ENCODE data around the gene CPZ. TPM values are rescaled to one million over a fixed set of nuclear protein-coding genes. Genes with fewer than 3 reads are reported as not detected.

CPZ gene
- total RNA-seq, 4 donors from 2014 or later, result 0.76 to 12.2 (median 1.9) TPM

GRCh38 chr4:8609824-8610350, 17.3 kb downstream of the CPZ start:
- intact Hi-C loops (cut with DNase I), result loop anchor here (10.0 kb wide), 1 partner anchor 305 kb away; no protein-coding TSS in a partner anchor
- peaks cover 0 to 13% (median 5%) of the 10 kb centered on the region in 3 donors for H3K4me1 ChIP-seq
- H3K36me3 ChIP-seq, result no peaks in the 10 kb centered on the region
- H3K4me3 ChIP-seq, result no peak overlapping the region
- no peak for DNase-seq
- TF ChIP-seq CTCF (IDR thresholded peaks at IDR 0.05) (no peak), POLR2A (IDR thresholded peaks at IDR 0.05) (no peak)
- peaks cover 0 to 24% (median 0%) of the 10 kb centered on the region in 4 donors for H3K27me3 ChIP-seq
- WGBS, 2 donors, result 35 to 42% methylated on average over 2 to 7 of the region's 9 CpGs
- H3K27ac ChIP-seq, result no peak overlapping the region
- no peaks in the 10 kb centered on the region for H3K9me3 ChIP-seq

GRCh38 chr4:8610858-8611616, 18.5 kb downstream of the CPZ start:
- Histone ChIP-seq H3K4me3 (no peak overlapping the region), H3K27ac (no peak overlapping the region), H3K36me3 (no peaks in the 10 kb centered on the region), H3K4me1 (peaks cover 0 to 13% (median 5%) of the 10 kb centered on the region in 3 donors), H3K9me3 (no peaks in the 10 kb centered on the region), H3K27me3 (peaks cover 0 to 24% (median 0%) of the 10 kb centered on the region in 4 donors)
- TF ChIP-seq CTCF (IDR thresholded peaks at IDR 0.05) (no peak), POLR2A (IDR thresholded peaks at IDR 0.05) (no peak)
- intact Hi-C loops (cut with DNase I), result no loop called here
- DNase-seq, result no peak
- 74 to 83% methylated on average over 5 to 6 of the region's 8 CpGs for WGBS, 2 donors

DNA sequence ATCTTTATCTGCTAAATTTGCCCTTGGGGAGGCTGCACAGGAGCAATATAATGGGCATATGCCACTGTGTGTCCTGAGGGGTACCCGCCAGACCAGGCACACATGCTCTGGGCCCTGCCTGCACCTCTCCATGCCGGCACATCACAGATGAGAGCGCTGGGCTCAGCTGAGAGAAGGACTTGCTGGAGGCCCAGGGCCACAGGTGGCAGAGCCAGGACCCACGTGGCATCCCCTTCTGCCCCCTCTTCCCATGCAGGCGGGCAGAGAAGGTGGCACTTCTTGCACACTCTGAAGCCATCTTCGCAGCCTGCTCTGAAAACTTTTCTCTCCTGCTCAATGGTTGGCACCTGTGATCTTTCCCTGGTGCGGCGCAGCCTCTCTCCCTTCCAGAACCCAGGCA, 20.1 kb downstream of the CPZ start:
- intact Hi-C loops (cut with DNase I), result no loop called here
- Histone ChIP-seq H3K27ac (no peak overlapping the region), H3K4me1 (peaks cover 0 to 9% (median 2%) of the 10 kb centered on the region in 3 donors), H3K4me3 (no peak overlapping the region), H3K9me3 (no peaks in the 10 kb centered on the region), H3K36me3 (no peaks in the 10 kb centered on the region), H3K27me3 (peaks cover 0 to 18% (median 0%) of the 10 kb centered on the region in 4 donors)
- no peak for DNase-seq
- 85% methylated on average over 8 of the region's 8 CpGs; no CpG with 5 or more reads in 1 of the 2 donors for WGBS, 2 donors
- no peak for TF ChIP-seq POLR2A (IDR thresholded peaks at IDR 0.05)
- no peak for TF ChIP-seq CTCF (IDR thresholded peaks at IDR 0.05)

DNA sequence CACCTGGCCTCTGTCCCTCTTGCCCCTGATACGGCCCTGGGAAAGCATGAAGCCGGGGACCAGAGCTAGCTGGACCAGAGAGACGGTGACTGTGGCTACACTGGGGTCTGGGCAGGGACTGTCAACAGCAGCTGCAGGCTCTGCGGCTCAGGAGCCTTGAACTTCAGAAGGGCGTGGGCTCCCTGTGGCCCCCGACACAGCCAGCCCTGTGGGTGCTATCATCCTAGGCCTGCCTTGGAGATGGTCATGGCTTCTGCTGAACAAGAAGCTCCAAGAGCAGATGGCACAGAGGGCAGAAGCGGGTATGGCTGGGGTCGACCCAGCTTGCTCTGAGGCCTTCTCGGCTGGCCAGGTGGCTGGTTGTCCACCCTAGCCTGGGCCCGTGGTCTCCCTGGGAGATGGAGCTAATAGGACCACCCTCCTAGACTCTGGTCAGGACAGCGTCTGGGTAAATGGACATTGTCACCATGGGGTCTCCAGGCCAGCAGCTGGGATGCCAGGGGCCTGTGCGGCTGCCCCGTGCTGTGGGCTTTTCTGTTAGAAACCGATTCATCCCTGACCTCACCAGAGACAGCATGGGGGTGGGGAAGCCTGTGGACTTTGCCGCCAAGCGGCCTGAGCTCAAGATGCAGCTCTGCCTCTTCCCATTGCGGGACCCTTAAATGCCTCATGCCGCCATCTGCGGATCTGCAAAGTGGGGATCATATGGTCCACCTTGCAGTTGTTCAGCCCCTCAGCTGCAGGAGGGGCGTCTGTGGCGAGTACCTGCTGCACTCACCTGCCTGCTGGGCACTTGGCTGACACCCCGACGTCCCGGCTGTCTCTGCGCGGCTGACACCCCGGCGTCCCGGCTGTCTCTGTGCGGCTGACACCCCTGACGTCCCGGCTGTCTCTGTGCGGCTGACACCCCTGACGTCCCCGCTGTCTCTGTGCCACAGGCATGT, 21.1 kb downstream of the CPZ start:
- no peak for DNase-seq
- Histone ChIP-seq H3K9me3 (no peaks in the 10 kb centered on the region), H3K27me3 (peaks cover 0 to 18% (median 0%) of the 10 kb centered on the region in 4 donors), H3K36me3 (no peaks in the 10 kb centered on the region), H3K4me1 (peaks cover 0 to 6% (median 0%) of the 10 kb centered on the region in 3 donors), H3K4me3 (no peak overlapping the region), H3K27ac (no peak overlapping the region)
- TF ChIP-seq CTCF (IDR thresholded peaks at IDR 0.05) (no peak), POLR2A (IDR thresholded peaks at IDR 0.05) (no peak)
- 82 to 91% methylated on average over 11 to 21 of the region's 35 CpGs for WGBS, 2 donors
- intact Hi-C loops (cut with DNase I), result no loop called here
